Measurements from ENCODE around the gene SND1.

SND1 gene

DNA sequence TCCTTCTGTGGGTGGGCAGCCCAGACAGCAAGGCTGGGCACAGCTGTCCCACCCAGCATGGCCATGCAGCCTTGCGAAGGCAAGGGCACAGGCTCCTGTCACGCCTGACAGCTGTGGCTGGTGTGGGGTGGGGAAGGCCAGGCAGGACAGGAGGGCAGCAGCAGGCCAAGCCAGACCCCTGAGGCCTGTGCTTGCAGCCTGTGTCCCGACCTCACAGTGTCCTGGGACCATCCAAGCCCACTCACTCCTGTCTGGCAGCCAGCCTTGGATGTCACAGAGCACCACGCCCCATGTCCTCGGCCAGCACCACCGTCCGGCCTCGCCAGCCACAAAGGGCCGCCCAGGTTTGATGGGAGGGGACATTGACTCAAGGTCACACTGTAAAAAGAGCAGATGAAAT, 464.7 kb downstream of the SND1 start (continued):
- TF ChIP-seq ZNF214 (tag by site-specific recombination; IDR thresholded peaks at IDR 0.05; ENCODE audit: borderline replicate concordance) = no peak
- no peak for TF ChIP-seq KLF1 (tag by site-specific recombination; IDR thresholded peaks at IDR 0.05)
- TF ChIP-seq ZNF571 (tag by site-specific recombination; IDR thresholded peaks at IDR 0.05) = no peak
- no peak for TF ChIP-seq ZNF19 (tag by site-specific recombination; IDR thresholded peaks at IDR 0.05; ENCODE audit: low read depth)
- TF ChIP-seq ZNF48 (tag by site-specific recombination; IDR thresholded peaks at IDR 0.05) = no peak
- TF ChIP-seq, protein P1, sequence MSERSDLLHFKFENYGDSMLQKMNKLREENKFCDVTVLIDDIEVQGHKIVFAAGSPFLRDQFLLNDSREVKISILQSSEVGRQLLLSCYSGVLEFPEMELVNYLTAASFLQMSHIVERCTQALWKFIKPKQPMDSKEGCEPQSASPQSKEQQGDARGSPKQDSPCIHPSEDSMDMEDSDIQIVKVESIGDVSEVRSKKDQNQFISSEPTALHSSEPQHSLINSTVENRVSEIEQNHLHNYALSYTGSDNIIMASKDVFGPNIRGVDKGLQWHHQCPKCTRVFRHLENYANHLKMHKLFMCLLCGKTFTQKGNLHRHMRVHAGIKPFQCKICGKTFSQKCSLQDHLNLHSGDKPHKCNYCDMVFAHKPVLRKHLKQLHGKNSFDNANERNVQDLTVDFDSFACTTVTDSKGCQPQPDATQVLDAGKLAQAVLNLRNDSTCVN (tag by site-specific recombination; optimal IDR thresholded peaks at IDR 0.05) = no peak

GRCh38 chr7:128117691-128118090, 465.7 kb downstream of the SND1 start:
- CTCF ChIA-PET = no interaction called here
- TF ChIP-seq, protein P2, sequence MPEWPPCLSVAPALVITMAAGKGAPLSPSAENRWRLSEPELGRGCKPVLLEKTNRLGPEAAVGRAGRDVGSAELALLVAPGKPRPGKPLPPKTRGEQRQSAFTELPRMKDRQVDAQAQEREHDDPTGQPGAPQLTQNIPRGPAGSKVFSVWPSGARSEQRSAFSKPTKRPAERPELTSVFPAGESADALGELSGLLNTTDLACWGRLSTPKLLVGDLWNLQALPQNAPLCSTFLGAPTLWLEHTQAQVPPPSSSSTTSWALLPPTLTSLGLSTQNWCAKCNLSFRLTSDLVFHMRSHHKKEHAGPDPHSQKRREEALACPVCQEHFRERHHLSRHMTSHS (tag by site-specific recombination; IDR thresholded peaks at IDR 0.05) = no peak
- TF ChIP-seq ZNF529 (tag by site-specific recombination; IDR thresholded peaks at IDR 0.05; ENCODE audit: insufficient replicate concordance) (no peak), ZNF416 (tag by site-specific recombination; IDR thresholded peaks at IDR 0.05) (no peak), OSR2 (tag by site-specific recombination; IDR thresholded peaks at IDR 0.05) (no peak), ZNF571 (tag by site-specific recombination; IDR thresholded peaks at IDR 0.05) (no peak), ZNF549 (tag by site-specific recombination; IDR thresholded peaks at IDR 0.05) (no peak), KLF8 (tag by site-specific recombination; IDR thresholded peaks at IDR 0.05) (no peak), ZNF239 (tag by site-specific recombination; IDR thresholded peaks at IDR 0.05) (no peak), ZNF692 (tag by site-specific recombination; IDR thresholded peaks at IDR 0.05) (no peak), ZBTB7A (tag by site-specific recombination; IDR thresholded peaks at IDR 0.05; ENCODE audit: low read depth) (no peak), ZNF366 (tag by site-specific recombination; conservative IDR thresholded peaks at IDR 0.05) (no peak), ZNF157 (tag by site-specific recombination; IDR thresholded peaks at IDR 0.05) (no peak), ZNF184 (tag by site-specific recombination; IDR thresholded peaks at IDR 0.05) (no peak)
- TF ChIP-seq, protein P3, sequence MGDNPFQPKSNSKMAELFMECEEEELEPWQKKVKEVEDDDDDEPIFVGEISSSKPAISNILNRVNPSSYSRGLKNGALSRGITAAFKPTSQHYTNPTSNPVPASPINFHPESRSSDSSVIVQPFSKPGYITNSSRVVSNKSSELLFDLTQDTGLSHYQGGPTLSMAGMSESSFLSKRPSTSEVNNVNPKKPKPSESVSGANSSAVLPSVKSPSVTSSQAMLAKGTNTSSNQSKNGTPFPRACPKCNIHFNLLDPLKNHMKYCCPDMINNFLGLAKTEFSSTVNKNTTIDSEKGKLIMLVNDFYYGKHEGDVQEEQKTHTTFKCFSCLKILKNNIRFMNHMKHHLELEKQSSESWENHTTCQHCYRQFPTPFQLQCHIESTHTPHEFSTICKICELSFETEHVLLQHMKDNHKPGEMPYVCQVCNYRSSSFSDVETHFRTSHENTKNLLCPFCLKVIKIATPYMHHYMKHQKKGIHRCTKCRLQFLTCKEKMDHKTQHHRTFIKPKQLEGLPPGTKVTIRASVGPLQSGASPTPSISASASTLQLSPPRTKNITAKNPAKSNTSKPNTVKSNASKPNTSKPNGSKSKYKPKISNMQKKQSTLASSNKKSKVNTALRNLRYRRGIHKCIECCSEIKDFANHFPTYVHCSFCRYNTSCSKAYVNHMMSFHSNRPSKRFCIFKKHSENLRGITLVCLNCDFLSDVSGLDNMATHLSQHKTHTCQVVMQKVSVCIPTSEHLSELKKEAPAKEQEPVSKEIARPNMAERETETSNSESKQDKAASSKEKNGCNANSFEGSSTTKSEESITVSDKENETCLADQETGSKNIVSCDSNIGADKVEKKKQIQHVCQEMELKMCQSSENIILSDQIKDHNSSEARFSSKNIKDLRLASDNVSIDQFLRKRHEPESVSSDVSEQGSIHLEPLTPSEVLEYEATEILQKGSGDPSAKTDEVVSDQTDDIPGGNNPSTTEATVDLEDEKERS (tag by site-specific recombination; IDR thresholded peaks at IDR 0.05) = no peak
- no peaks in the 10 kb centered on the region for H3K36me3 ChIP-seq (ENCODE audit: control insufficient read depth in 2 of 2, insufficient read depth in 1 of 2, low read length in 2 of 2)

More at GRCh38 chr7:128117691-128118090, 465.7 kb downstream of the SND1 start:
- POLR2A ChIA-PET = no interaction called here
- no peak overlapping the region for H3K27ac ChIP-seq (ENCODE audit: extremely low read depth, low read depth, low read length)
- H3K4me1 ChIP-seq (ENCODE audit: control insufficient read depth, insufficient read depth, low read length) = no peaks in the 10 kb centered on the region
- no peaks in the 10 kb centered on the region for H3K9me3 ChIP-seq (ENCODE audit: control insufficient read depth, insufficient read depth, low read depth, low read length)
- no peak overlapping the region for H3K4me3 ChIP-seq (ENCODE audit: low read depth, low read length)
